Peyer's patch (tissue), 4 donors: ENCODE measurements around the gene PRSS35. TPM values are rescaled to one million over a fixed set of nuclear protein-coding genes. Genes with fewer than 3 reads are reported as not detected.
"Not testable (repeated sequence)": the region's sequence is repeated elsewhere in the genome, so short reads cannot be mapped to it uniquely, and the experiment has no call there.

ENCODE experiments used
- DNase-seq, 3 donors: peaks; one replicate each; pipeline ENCODE4 v3.0.0-alpha.2; 2017 to 2019
- H3K27ac ChIP-seq, 4 donors: fragments of 200-600 bp; sonication (generic); one replicate each; pipeline ENCODE4 v1.5.1; 2016 to 2019
- H3K27me3 ChIP-seq, 2 donors: fragments of 200-600 bp; sonication (generic); one replicate each; pipeline ENCODE4 v1.5.1; 2019
- H3K36me3 ChIP-seq, 3 donors: fragments of 200-600 bp; sonication (generic); one replicate each; pipeline ENCODE4 v1.5.1; 2016 to 2019
- H3K4me1 ChIP-seq, 4 donors: fragments of 200-600 bp; sonication (generic); one replicate each; pipeline ENCODE4 v1.5.1; 2016 to 2019
- H3K4me3 ChIP-seq, 4 donors: fragments of 200-600 bp; sonication (generic); 1 replicate in 3 of 4; 2 replicates in 1 of 4; pipeline ENCODE4 v1.5.1; 2016 to 2019; ENCODE audit warnings: mild to moderate bottlenecking in 1 of 4
- H3K9me3 ChIP-seq, 4 donors: fragments of 200-600 bp; sonication (generic); one replicate each; pipeline ENCODE4 v1.5.1; 2016 to 2019; ENCODE audit warnings: mild to moderate bottlenecking in 1 of 4
- POLR2A ChIP-seq, 2 donors: fragments of 450-650 bp; IDR thresholded peaks; one replicate each; pipeline ENCODE4 v1.5.1; 2017; ENCODE audit warnings: antibody characterized with exemption in 2 of 2, mild to moderate bottlenecking in 2 of 2, moderate library complexity in 2 of 2
- total RNA-seq, 4 donors: library from RNA; depleted of rRNA; stranded (reverse); fragments of >200 nt; gene quantifications; one replicate each; pipeline ENCODE4 v1.1.0, GENCODE V29; 2016
- TF ChIP-seq, protein P1 (sequence below), 6 experiments: fragments of 450-650 bp in 4 of 6; fragments of 200-600 bp in 2 of 6; sonication (generic) in 1 of 6; IDR thresholded peaks; one replicate each; pipeline ENCODE4 v1.5.1; 2017 to 2019; ENCODE audit warnings: antibody characterized with exemption in 6 of 6, mild to moderate bottlenecking in 3 of 6, moderate library complexity in 1 of 6

PRSS35 gene
- total RNA-seq, 4 donors from 2014 or later = not detected

DNA sequence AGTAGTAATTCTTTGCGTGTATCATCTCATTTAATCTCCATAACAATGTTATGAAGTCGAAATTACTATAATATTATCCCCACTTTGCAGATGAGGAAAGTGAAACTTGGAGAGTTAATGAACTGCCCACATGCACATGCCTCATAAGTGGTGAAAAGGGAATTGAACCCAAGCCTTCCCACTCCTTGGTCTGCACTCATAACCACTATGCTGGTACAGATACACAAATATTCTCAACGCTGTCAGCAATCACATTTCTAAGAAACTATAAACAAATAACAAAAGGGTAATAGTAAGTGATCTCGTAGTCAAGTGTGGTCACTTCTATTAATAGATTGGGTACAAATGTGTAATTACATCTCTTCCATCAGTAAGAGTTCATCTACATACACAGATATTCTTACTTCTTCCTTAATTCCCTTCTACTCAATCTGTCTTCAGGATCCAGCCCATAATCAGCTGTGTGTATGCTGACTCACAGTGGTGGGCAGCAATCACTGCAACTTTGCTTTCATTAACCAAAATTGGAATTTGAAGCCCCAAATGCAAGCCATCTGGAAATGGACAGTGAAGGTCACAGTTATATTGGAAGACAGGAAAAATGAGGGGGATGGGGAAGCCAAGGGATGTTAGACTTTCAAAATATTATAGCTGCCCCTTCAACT, 6.6 kb downstream of the PRSS35 start:
- no peak overlapping the region for H3K4me3 ChIP-seq
- no peaks in the 10 kb centered on the region for H3K9me3 ChIP-seq
- TF ChIP-seq, protein P1, sequence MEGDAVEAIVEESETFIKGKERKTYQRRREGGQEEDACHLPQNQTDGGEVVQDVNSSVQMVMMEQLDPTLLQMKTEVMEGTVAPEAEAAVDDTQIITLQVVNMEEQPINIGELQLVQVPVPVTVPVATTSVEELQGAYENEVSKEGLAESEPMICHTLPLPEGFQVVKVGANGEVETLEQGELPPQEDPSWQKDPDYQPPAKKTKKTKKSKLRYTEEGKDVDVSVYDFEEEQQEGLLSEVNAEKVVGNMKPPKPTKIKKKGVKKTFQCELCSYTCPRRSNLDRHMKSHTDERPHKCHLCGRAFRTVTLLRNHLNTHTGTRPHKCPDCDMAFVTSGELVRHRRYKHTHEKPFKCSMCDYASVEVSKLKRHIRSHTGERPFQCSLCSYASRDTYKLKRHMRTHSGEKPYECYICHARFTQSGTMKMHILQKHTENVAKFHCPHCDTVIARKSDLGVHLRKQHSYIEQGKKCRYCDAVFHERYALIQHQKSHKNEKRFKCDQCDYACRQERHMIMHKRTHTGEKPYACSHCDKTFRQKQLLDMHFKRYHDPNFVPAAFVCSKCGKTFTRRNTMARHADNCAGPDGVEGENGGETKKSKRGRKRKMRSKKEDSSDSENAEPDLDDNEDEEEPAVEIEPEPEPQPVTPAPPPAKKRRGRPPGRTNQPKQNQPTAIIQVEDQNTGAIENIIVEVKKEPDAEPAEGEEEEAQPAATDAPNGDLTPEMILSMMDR (IDR thresholded peaks at IDR 0.05) = no peak
- no peak for TF ChIP-seq POLR2A (IDR thresholded peaks at IDR 0.05)
- DNase-seq = no peak
- H3K36me3 ChIP-seq = no peaks in the 10 kb centered on the region
- H3K27ac ChIP-seq = no peak overlapping the region
- no peaks in the 10 kb centered on the region for H3K27me3 ChIP-seq
- H3K4me1 ChIP-seq = no peaks in the 10 kb centered on the region

DNA sequence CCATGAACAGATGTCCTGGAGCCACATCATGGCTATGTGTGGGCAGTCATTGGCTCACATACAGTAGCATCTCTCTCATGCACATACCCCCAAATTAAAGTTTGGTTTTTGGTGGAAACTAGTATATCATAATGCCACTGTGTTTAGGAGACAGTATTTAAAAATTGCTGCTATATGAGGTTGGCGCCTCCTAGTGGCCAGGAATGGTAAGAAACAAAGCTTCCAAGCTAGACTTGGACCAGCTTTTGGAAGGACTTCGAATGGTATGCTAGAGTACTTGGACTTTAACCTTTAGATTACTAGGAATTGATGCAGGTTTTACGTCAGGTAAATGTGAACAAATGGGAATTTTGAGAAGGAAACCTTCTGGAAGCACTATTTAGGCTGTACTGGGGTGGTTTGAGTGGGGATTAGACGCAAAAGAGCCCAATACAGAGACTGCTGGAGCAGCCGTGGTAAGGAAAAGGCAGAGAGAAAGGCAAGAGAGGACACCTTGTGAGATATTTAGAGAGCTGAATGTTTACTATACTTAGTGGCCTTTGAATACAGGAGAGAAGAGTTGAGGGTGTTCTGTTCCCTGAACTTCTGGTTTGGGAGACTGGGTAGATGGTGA, 23.8 kb downstream of the PRSS35 start:
- peak in 1 of 3 donors; percentile 81 for DNase-seq
- no peaks in the 10 kb centered on the region for H3K9me3 ChIP-seq
- no peak overlapping the region for H3K27ac ChIP-seq
- H3K4me1 ChIP-seq = no peaks in the 10 kb centered on the region
- no peaks in the 10 kb centered on the region for H3K27me3 ChIP-seq
- no peak overlapping the region for H3K4me3 ChIP-seq
- TF ChIP-seq, protein P1 (IDR thresholded peaks at IDR 0.05) = peak; percentile 10 to 64 (median 54)
- TF ChIP-seq POLR2A (IDR thresholded peaks at IDR 0.05) = no peak
- no peaks in the 10 kb centered on the region for H3K36me3 ChIP-seq

DNA sequence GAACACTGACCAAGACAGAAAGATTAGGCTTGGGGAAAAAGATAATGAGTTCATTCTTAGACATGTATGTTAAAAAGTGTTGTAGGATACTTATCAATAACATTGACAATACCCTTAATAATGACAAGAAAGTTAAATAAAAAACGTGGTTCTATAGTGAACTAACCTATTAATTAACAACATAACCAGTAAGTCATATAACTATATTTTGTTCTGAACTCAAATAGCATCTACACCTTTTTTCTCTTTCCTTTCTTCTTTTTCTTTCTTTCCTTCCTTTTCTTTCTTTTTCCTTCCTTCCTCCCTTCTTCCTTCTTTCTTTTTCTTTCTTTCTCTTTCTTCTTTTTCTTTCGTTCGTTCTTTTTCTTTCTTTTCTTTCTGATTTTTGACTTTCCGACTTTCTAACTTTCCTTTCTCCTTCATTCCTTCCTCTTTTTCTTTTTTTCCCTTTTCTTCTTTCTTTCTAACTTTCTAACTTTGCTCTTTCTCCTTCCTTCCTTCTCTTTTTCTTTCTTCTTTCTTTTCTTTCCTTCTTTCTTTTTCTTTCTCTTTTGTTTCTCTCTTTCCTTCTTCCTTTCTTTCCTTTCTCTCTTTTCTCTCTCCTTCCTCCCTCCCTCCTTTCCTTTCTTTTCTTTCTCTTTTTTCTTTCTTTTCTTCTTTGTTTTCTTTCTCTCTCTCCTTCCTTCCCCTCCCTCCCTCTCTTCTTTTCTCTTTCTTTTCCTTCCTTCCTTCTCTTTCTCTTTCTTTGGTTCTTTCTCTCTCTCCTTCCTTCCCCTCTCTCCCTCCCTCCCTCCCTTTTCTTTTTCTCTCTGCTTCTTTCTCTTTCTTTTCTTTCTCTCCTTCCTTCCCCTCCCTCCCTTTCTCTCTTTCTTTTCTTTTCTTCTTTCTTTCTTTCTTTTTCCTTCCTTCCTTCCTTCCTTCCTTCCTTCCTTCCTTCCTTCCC, 24.6 kb downstream of the PRSS35 start:
- H3K4me1 ChIP-seq = no peaks in the 10 kb centered on the region

DNA sequence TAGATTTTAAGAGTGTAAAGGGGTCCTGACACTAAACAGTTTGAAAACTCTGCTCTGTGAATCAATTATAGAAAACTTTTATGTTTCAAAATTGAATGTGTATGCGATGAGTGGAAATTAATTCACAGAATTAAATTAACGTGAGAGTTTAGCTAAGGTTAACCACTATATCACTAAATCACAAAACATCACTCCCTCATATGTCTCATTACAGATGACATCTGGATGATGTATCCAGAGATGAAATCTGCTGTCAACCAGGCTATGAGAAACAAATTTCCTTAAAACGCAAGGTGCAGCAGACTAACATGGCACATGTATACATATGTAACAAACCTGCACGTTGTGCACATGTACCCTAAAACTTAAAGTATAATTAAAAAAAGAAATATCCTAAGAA, 27.3 kb downstream of the PRSS35 start:
- Histone ChIP-seq H3K4me1 (no peaks in the 10 kb centered on the region), H3K9me3 (no peaks in the 10 kb centered on the region), H3K4me3 (no peak overlapping the region), H3K27me3 (no peaks in the 10 kb centered on the region), H3K36me3 (no peaks in the 10 kb centered on the region), H3K27ac (no peak overlapping the region)
- DNase-seq = no peak
- TF ChIP-seq POLR2A (IDR thresholded peaks at IDR 0.05) = no peak
- TF ChIP-seq, protein P1 (IDR thresholded peaks at IDR 0.05) = no peak

More for the DNA sequence above, 24.6 kb downstream of the PRSS35 start:
- no peaks in the 10 kb centered on the region for H3K36me3 ChIP-seq
- H3K27ac ChIP-seq = no peak overlapping the region
- TF ChIP-seq, protein P1 (IDR thresholded peaks at IDR 0.05) = no peak
- no peak for TF ChIP-seq POLR2A (IDR thresholded peaks at IDR 0.05)
- no peak overlapping the region for H3K4me3 ChIP-seq
- no peaks in the 10 kb centered on the region for H3K27me3 ChIP-seq
- no peak for DNase-seq
- no peaks in the 10 kb centered on the region for H3K9me3 ChIP-seq

DNA sequence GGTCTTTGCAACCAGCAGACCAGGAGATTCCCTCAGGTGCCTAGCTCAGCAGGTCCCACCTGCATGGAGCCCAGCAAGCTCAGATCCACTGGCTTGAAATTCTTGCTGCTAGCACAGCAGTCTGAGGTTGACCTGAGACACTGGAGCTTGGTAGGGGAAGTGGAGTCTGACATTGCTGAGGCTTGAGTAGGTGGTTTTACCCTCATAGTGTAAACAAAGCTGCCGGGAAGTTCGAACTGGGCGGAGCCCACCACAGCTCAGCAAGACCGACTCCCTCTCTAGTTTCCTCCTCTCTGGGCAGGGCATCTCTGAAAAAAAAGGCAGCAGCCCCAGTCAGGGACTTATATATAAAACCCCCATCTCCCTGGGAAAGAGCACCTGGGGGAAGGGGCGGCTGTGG, 34.3 kb downstream of the PRSS35 start:
- no peaks in the 10 kb centered on the region for H3K36me3 ChIP-seq
- H3K27ac ChIP-seq = no peak overlapping the region
- H3K27me3 ChIP-seq = no peaks in the 10 kb centered on the region
- H3K4me3 ChIP-seq = no peak overlapping the region
- H3K4me1 ChIP-seq = no peaks in the 10 kb centered on the region
- TF ChIP-seq, protein P1 (IDR thresholded peaks at IDR 0.05) = no peak
- TF ChIP-seq POLR2A (IDR thresholded peaks at IDR 0.05) = no peak
- no peaks in the 10 kb centered on the region for H3K9me3 ChIP-seq
- DNase-seq = no peak

DNA sequence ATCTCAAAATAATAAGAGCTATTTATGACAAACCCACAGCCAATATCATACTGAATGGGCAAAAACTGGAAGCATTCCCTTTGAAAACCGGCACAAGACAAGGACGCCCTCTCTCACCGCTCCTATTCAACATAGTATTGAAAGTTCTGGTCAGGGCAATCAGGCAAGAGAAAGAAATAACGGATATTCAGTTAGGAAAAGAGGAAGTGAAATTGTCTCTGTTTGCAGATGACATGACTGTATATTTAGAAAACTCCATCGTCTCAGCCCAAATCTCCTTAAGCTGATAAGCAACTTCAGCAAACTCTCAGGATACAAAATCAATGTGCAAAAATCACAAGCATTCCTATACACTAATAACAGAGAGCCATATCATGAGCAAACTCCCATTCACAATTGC, 38.1 kb downstream of the PRSS35 start:
- not testable (repeated sequence) for H3K4me3 ChIP-seq, DNase-seq, H3K27ac ChIP-seq, H3K4me1 ChIP-seq, H3K36me3 ChIP-seq, H3K27me3 ChIP-seq, H3K9me3 ChIP-seq

DNA sequence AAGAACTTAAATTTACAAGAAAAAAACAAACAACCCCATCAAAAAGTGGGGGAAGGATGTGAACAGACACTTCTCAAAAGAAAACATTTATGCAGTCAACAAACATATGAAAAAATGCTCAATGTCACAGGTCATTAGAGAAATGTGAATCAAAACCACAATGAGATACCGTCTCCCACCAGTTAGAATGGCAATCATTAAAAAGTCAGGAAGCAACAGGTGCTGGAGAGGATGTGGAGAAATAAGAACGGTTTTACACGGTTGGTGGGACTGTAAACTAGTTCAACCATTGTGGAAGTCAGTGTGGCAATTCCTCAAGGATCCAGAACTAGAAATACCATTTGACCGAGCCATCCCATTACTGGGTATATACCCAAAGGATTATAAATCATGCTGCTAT, 39.4 kb downstream of the PRSS35 start:
- H3K27ac ChIP-seq, H3K27me3 ChIP-seq, H3K9me3 ChIP-seq, H3K4me3 ChIP-seq, DNase-seq, H3K36me3 ChIP-seq, H3K4me1 ChIP-seq: not testable (repeated sequence)
